Progenitor cell of endocrine pancreas (in vitro differentiated cells): ENCODE measurements around the gene MAPT. TPM values are rescaled to one million over a fixed set of nuclear protein-coding genes. Genes with fewer than 3 reads are reported as not detected.

ENCODE experiments used
- DNase-seq: peaks from one replicate; pipeline ENCODE4 v3.0.0; 2021; ENCODE audit warnings: low spot score; ENCODE audit not compliant: unreplicated experiment
- H3K27ac Mint-ChIP-seq: 2 replicates; pipeline ENCODE4 v1.8.0; 2021; ENCODE audit warnings: mild to moderate bottlenecking, moderate library complexity, mixed read lengths
- H3K27me3 Mint-ChIP-seq: 2 replicates; pipeline ENCODE4 v1.8.0; 2021; ENCODE audit warnings: mixed read lengths
- H3K36me3 Mint-ChIP-seq: 2 replicates; pipeline ENCODE4 v1.8.0; 2022; ENCODE audit warnings: mixed read lengths; ENCODE audit not compliant: insufficient read depth
- H3K4me1 Mint-ChIP-seq: 2 replicates; pipeline ENCODE4 v1.8.0; 2021; ENCODE audit warnings: low read depth, mixed read lengths
- H3K4me3 Mint-ChIP-seq: 2 replicates; pipeline ENCODE4 v1.8.0; 2021; ENCODE audit warnings: low read depth, mild to moderate bottlenecking, moderate library complexity, mixed read lengths
- H3K9me3 Mint-ChIP-seq: 2 replicates; pipeline ENCODE4 v1.8.0; 2021; ENCODE audit warnings: low read depth, mixed read lengths
- CTCF ChIP-seq: fragments of 200-600 bp; sonication (generic); IDR thresholded peaks from one replicate; pipeline ENCODE4 v1.5.0; 2021; ENCODE audit warnings: antibody characterized with exemption, mild to moderate bottlenecking; ENCODE audit not compliant: unreplicated experiment
- total RNA-seq: library from RNA; stranded (reverse); gene quantifications from 2 replicates; pipeline ENCODE4 v1.2.1, GENCODE V29; 2021

MAPT gene
- total RNA-seq, 1 donor from 2014 or later, result 2.5 TPM

GRCh38 chr17:45870342-45870974 is 23.9 kb upstream of the MAPT start:
- H3K27ac Mint-ChIP-seq, result no peak overlapping the region

GRCh38 chr17:45871718-45872117 is 22.6 kb upstream of the MAPT start:
- Mint-ChIP-seq H3K4me1 (no peaks in the 10 kb centered on the region), H3K36me3 (no peaks in the 10 kb centered on the region), H3K27me3 (peaks cover 27% of the 10 kb centered on the region), H3K9me3 (no peaks in the 10 kb centered on the region), H3K4me3 (no peak overlapping the region), H3K27ac (no peak overlapping the region)
- TF ChIP-seq CTCF, result no peak
- DNase-seq, result no peak

More at GRCh38 chr17:45870342-45870974, 23.9 kb upstream of the MAPT start:
- peaks cover 19% of the 10 kb centered on the region for H3K27me3 Mint-ChIP-seq
- no peak for TF ChIP-seq CTCF
- H3K36me3 Mint-ChIP-seq, result no peaks in the 10 kb centered on the region
- no peak for DNase-seq
- no peak overlapping the region for H3K4me3 Mint-ChIP-seq
- H3K4me1 Mint-ChIP-seq, result peaks cover 3% of the 10 kb centered on the region
- H3K9me3 Mint-ChIP-seq, result no peaks in the 10 kb centered on the region

- no peak for DNase-seq
- Mint-ChIP-seq H3K9me3 (no peaks in the 10 kb centered on the region), H3K4me1 (no peaks in the 10 kb centered on the region), H3K36me3 (no peaks in the 10 kb centered on the region), H3K27ac (no peak overlapping the region), H3K27me3 (peaks cover 28% of the 10 kb centered on the region), H3K4me3 (no peak overlapping the region)
- no peak for TF ChIP-seq CTCF
Measured at GRCh38 chr17:45873728-45874127, 20.6 kb upstream of the MAPT start.

GRCh38 chr17:45874151-45874550 is 20.2 kb upstream of the MAPT start:
- no peak for DNase-seq
- H3K27ac Mint-ChIP-seq, result no peak overlapping the region
- no peaks in the 10 kb centered on the region for H3K9me3 Mint-ChIP-seq
- peaks cover 28% of the 10 kb centered on the region for H3K27me3 Mint-ChIP-seq
- H3K4me3 Mint-ChIP-seq, result no peak overlapping the region
- no peaks in the 10 kb centered on the region for H3K4me1 Mint-ChIP-seq
- TF ChIP-seq CTCF, result no peak
- no peaks in the 10 kb centered on the region for H3K36me3 Mint-ChIP-seq

GRCh38 chr17:45876539-45876938 is 17.8 kb upstream of the MAPT start:
- H3K4me1 Mint-ChIP-seq, result no peaks in the 10 kb centered on the region
- H3K27me3 Mint-ChIP-seq, result peaks cover 27% of the 10 kb centered on the region
- H3K4me3 Mint-ChIP-seq, result no peak overlapping the region
- no peak for DNase-seq
- no peaks in the 10 kb centered on the region for H3K36me3 Mint-ChIP-seq
- H3K27ac Mint-ChIP-seq, result no peak overlapping the region
- TF ChIP-seq CTCF, result no peak
- no peaks in the 10 kb centered on the region for H3K9me3 Mint-ChIP-seq
